ENCODE measurements around the gene SCIN. TPM values are rescaled to one million over a fixed set of nuclear protein-coding genes. Genes with fewer than 3 reads are reported as not detected.

Gene SCIN
- total and polyA plus RNA-seq, 2 of the 8 experiments (the other 6 are each of a cell fraction or from before 2014, with no cell fraction given) = 0.47 to 1.9 TPM

- no peak overlapping the region for H2BK20ac ChIP-seq (ENCODE audit: low read length)
- FAIRE-seq = no peak
- no peak for TF ChIP-seq ATF3 (IDR thresholded peaks at IDR 0.05; ENCODE audit: insufficient read depth, low read depth, low read length)
- no peak for TF ChIP-seq EGR1 (IDR thresholded peaks at IDR 0.05; ENCODE audit: borderline replicate concordance, low read depth, low read length)
- TF ChIP-seq MAFK (IDR thresholded peaks at IDR 0.05; ENCODE audit: low read depth, low read length) = no peak
- TF ChIP-seq CREB1 (IDR thresholded peaks at IDR 0.05) = no peak
- no peak for TF ChIP-seq SAP30 (IDR thresholded peaks at IDR 0.05; ENCODE audit: insufficient read depth, insufficient replicate concordance, low read length)
- no peak for TF ChIP-seq SIX5 (IDR thresholded peaks at IDR 0.05; ENCODE audit: low read depth, low read length)
- no peak for TF ChIP-seq MAX (IDR thresholded peaks at IDR 0.05)
- no peak for TF ChIP-seq PHF8 (conservative IDR thresholded peaks at IDR 0.05; ENCODE audit: low read depth, low read length)
- no peak for TF ChIP-seq EP300 (IDR thresholded peaks at IDR 0.05; ENCODE audit: borderline replicate concordance in 1 of 2, low read depth in 2 of 2, low read length in 2 of 2)
- TF ChIP-seq SIN3A (conservative IDR thresholded peaks at IDR 0.05 in 1 of 2, IDR thresholded peaks at IDR 0.05 in 1 of 2; ENCODE audit: low read depth in 1 of 2, low read length in 2 of 2) = no peak
- TF ChIP-seq RBBP5 (IDR thresholded peaks at IDR 0.05; ENCODE audit: borderline replicate concordance, low read depth, low read length) = no peak
- no peak for TF ChIP-seq SIRT6 (IDR thresholded peaks at IDR 0.05; ENCODE audit: low read length)
- TF ChIP-seq CHD2 (IDR thresholded peaks at IDR 0.05; ENCODE audit: low read length) = no peak
These were observed 21.4 kb upstream of the SCIN start for GRCh38 chr7:12549106-12549505.

More at GRCh38 chr7:12549106-12549505, 21.4 kb upstream of the SCIN start:
- Histone ChIP-seq H2BK120ac (replicated peaks; ENCODE audit: low read depth, low read length) (no peak overlapping the region), H3K18ac (ENCODE audit: extremely low read depth, low read length) (no peak overlapping the region), H2BK12ac (ENCODE audit: low read depth, low read length) (no peak overlapping the region), H2BK15ac (ENCODE audit: low read length) (no peak overlapping the region), H2AK5ac (ENCODE audit: low read depth, low read length) (no peak overlapping the region), H3K79me2 (ENCODE audit: control insufficient read depth in 1 of 2, insufficient read depth in 2 of 2, low read length in 2 of 2) (no peaks in the 10 kb centered on the region), H3K4me3 (ENCODE audit: extremely low read depth in 1 of 4, insufficient read depth in 2 of 4, low read depth in 3 of 4, low read length in 4 of 4) (no peak overlapping the region), H4K91ac (replicated peaks; ENCODE audit: insufficient read length, low read length) (no peak overlapping the region), H3K4me1 (replicated peaks in 1 of 4; ENCODE audit: control insufficient read depth in 3 of 4, insufficient read depth in 4 of 4, low read length in 3 of 4) (no peaks in the 10 kb centered on the region), H2BK5ac (ENCODE audit: low read depth, low read length) (no peak overlapping the region), H4K20me1 (replicated peaks in 1 of 2; ENCODE audit: control insufficient read depth in 1 of 2, insufficient read depth in 2 of 2, low read length in 2 of 2) (no peaks in the 10 kb centered on the region), H4K5ac (ENCODE audit: insufficient read length, low read depth, low read length) (no peak overlapping the region), H3K79me1 (ENCODE audit: low read depth, low read length) (no peaks in the 10 kb centered on the region), H3K36me3 (ENCODE audit: control insufficient read depth in 2 of 4, insufficient read depth in 4 of 4, low read length in 3 of 4) (no peaks in the 10 kb centered on the region), H2AFZ (ENCODE audit: low read length) (no peak overlapping the region), H3K9ac (replicated peaks in 1 of 4; ENCODE audit: extremely low read depth in 1 of 4, low read depth in 3 of 4, low read length in 3 of 4) (no peak overlapping the region), H4K8ac (ENCODE audit: extremely low read depth, insufficient read depth, low read length) (no peak overlapping the region), H3K27ac (ENCODE audit: low read depth, low read length) (no peak overlapping the region), H3K27me3 (replicated peaks in 1 of 4; ENCODE audit: control insufficient read depth in 3 of 4, extremely low read depth in 1 of 4, insufficient read depth in 3 of 4, low read length in 3 of 4) (no peaks in the 10 kb centered on the region), H3K23me2 (ENCODE audit: low read depth, low read length) (no peaks in the 10 kb centered on the region), H3K14ac (ENCODE audit: insufficient read length) (no peak overlapping the region), H3K23ac (ENCODE audit: insufficient read length) (no peak overlapping the region), H3K56ac (replicated peaks; ENCODE audit: insufficient read length, low read depth, low read length) (no peak overlapping the region), H3K4ac (replicated peaks; ENCODE audit: insufficient read length, low read depth, low read length) (no peak overlapping the region), H3K4me2 (ENCODE audit: insufficient read depth in 1 of 2, low read depth in 2 of 2, low read length in 2 of 2) (no peak overlapping the region), H3K9me3 (ENCODE audit: insufficient read depth in 2 of 2, low read depth in 1 of 2, low read length in 1 of 2) (no peaks in the 10 kb centered on the region)
- WGBS, 2 experiments (ENCODE audit: extremely low coverage in 1 of 2, insufficient coverage in 1 of 2, insufficient read length in 1 of 2, insufficient replicate concordance in 2 of 2, low coverage in 1 of 2, low lambda C conversion rate in 2 of 2, missing lambda C conversion rate in 1 of 2) = 88% methylated on average over 3 of the region's 3 CpGs; no CpG with 5 or more reads in 1 of the 2 experiments
- DNase-seq (ENCODE audit: low read depth in 1 of 2, low spot score in 2 of 2) = no peak
- POLR2A ChIA-PET (ENCODE audit: partially characterized antibody) = interaction anchor here (1.2 kb wide), 1 partner anchor 9 kb away, joined by 4 read pairs; no protein-coding TSS in a partner anchor
- CTCF ChIA-PET (ENCODE audit: partially characterized antibody) = interaction anchor here (1.0 to 1.7 kb wide), 3 partner anchors 19 to 30 kb away, joined by 3 to 5 read pairs (median 3); no protein-coding TSS in a partner anchor
